Myometrial cell (primary cell): ENCODE measurements around the gene SLC25A27. TPM values are rescaled to one million over a fixed set of nuclear protein-coding genes. Genes with fewer than 3 reads are reported as not detected.

Experiments
- total RNA-seq: library from RNA; depleted of rRNA; stranded (reverse); fragments of >200 nt; gene quantifications from 2 replicates; pipeline ENCODE4 v1.2.3, GENCODE V29; 2015

Gene SLC25A27
- 1.2 TPM in 1 of 2 replicates, not detected in the other for total RNA-seq

GRCh38 chr6:46652603-46653438, at the start of gene SLC25A27, which contains the start of gene CYP39A1:
Gene SLC25A27, plus strand, starts transcription at chr6:46652975. Its CDS starts 218 bp downstream, at chr6:46653193.
Gene CYP39A1, minus strand, starts transcription at chr6:46652818. Its CDS starts 236 bp downstream, at chr6:46652582.

GRCh38 chr6:46687619-46688097, 34.9 kb downstream of the SLC25A27 start, which contains the start of gene TDRD6:
Gene TDRD6, plus strand, starts transcription at chr6:46687885. Its CDS starts 244 bp downstream, at chr6:46688129.

Other genes with a start within 250 kb of the SLC25A27 start
- 11.2 and 11.7 TPM in 2 replicates for gene RCAN2, start 161.5 kb upstream of the SLC25A27 start, total RNA-seq
- 0.58 and 1.1 TPM in 2 replicates for gene CYP39A1, start 157 bp upstream of the SLC25A27 start, total RNA-seq
- not detected in 2 replicates for gene TDRD6, start 34.9 kb downstream of the SLC25A27 start, total RNA-seq
- gene PLA2G7, start 82.4 kb downstream of the SLC25A27 start, total RNA-seq = not detected in 2 replicates
- not detected in 2 replicates for gene ANKRD66, start 94.0 kb downstream of the SLC25A27 start, total RNA-seq
- gene MEP1A, start 140.4 kb downstream of the SLC25A27 start, total RNA-seq = not detected in 2 replicates